Tibial artery (tissue), 4 donors: ENCODE data around the gene KPNA6.
A peak's percentile ranks its signal among the peaks of the same experiment; 100 is the strongest.
"Not testable (repeated sequence)": the region's sequence is repeated elsewhere in the genome, so short reads cannot be mapped to it uniquely, and the experiment has no call there.

Experiments
- DNase-seq, 2 donors: peaks; one replicate each; pipeline ENCODE4 v3.0.0-alpha.2; 2019
- H3K27ac ChIP-seq, 2 donors: fragments of 200-600 bp; sonication (generic) in 1 of 2; 1 replicate in 1 of 2; 2 replicates in 1 of 2; pipeline ENCODE4 v1.5.1; 2018 to 2019; ENCODE audit warnings: mild to moderate bottlenecking in 1 of 2
- H3K27me3 ChIP-seq, 2 donors: fragments of 200-600 bp; sonication (generic) in 1 of 2; one replicate each; pipeline versions ENCODE4 v1.5.1 to v1.6.0; 2016 to 2019
- H3K36me3 ChIP-seq, 3 donors: fragments of 200-600 bp; sonication (generic) in 2 of 3; one replicate each; pipeline ENCODE4 v1.5.1; 2016 to 2019; ENCODE audit warnings: mild to moderate bottlenecking in 2 of 3
- H3K4me1 ChIP-seq, 4 donors: fragments of 200-600 bp; sonication (generic) in 2 of 4; 1 replicate in 3 of 4; 2 replicates in 1 of 4; pipeline ENCODE4 v1.5.1; 2016 to 2019
- H3K4me3 ChIP-seq, 2 donors: fragments of 200-600 bp; sonication (generic) in 1 of 2; 1 replicate in 1 of 2; 2 replicates in 1 of 2; pipeline ENCODE4 v1.5.1; 2018 to 2019; ENCODE audit warnings: mild to moderate bottlenecking in 2 of 2
- H3K9me3 ChIP-seq, 3 donors: fragments of 200-600 bp; sonication (generic) in 1 of 3; one replicate each; pipeline ENCODE4 v1.5.1; 2016 to 2019
- intact Hi-C: fragments of 100-400 bp; cut with DNase I; formaldehyde crosslinking; loops from one replicate; pipeline ENCODE4 v1.15.0; 2023; ENCODE audit warnings: low total_unique reads
- TF ChIP-seq, protein P1 (sequence below), 2 experiments: fragments of 200-600 bp in 1 of 2; fragments of 450-650 bp in 1 of 2; IDR thresholded peaks; one replicate each; pipeline ENCODE4 v1.5.1; 2017 to 2019; ENCODE audit warnings: antibody characterized with exemption in 2 of 2, mild to moderate bottlenecking in 1 of 2, moderate library complexity in 1 of 2

KPNA6 gene

DNA sequence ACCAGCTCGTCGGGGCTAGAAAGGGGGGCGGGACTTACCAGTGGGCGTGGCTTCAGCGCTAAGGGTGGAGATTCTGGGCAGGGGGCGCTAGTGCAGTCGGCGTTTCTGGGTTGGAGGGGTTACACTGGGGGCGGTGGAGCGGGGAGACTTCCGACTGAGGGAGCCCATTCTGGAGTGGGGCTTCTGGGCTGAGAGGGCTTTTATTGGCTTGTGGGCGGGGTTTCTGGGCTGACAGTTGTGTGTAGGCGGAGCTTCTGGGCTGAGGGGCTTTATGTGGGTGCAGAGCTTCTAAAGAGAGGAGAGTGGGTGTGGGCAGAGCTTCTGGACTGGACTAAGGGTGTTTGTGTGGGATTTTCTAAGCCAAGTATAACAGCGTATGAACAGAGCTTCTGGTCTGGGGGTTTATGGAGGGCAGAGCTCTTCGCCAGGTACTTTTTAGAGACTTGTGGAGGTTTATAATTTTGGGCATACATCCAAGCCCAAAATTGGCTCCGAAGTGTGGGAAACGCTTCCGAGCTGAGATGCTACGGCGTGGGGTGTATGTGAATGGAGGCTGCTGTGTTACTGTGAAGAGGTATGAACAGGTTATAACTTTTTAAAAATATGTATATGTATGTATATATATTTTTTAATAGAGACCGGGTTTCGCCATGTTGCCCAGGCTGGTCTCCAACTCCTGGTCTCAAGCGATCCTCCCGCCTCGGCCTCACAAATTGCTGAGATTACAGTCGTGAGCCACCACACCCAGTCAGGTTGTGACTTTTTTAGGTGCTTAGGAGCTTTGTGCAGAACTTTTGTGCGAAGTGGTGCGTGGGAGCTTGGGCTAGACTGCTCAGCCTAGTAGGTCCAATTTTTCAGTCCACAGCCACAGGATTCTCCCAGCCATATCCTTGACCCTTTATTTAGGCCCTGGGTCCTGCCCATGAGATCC lies 34.3 kb upstream of the KPNA6 start:
- DNase-seq: no peak
- Histone ChIP-seq H3K4me3 (peak overlapping the region; percentile 66 to 72), H3K27me3 (no peaks in the 10 kb centered on the region), H3K27ac (peak overlapping the region; percentile 84 to 89), H3K9me3 (no peaks in the 10 kb centered on the region), H3K4me1 (peaks cover 0 to 23% (median 20%) of the 10 kb centered on the region in 4 donors), H3K36me3 (peaks cover 16 to 38% (median 31%) of the 10 kb centered on the region in 3 donors)
- intact Hi-C loops: loop anchor here (5.0 to 10.0 kb wide), 2 partner anchors 34 to 409 kb away; partner anchors contain the start of gene KPNA6
- TF ChIP-seq, protein P1, sequence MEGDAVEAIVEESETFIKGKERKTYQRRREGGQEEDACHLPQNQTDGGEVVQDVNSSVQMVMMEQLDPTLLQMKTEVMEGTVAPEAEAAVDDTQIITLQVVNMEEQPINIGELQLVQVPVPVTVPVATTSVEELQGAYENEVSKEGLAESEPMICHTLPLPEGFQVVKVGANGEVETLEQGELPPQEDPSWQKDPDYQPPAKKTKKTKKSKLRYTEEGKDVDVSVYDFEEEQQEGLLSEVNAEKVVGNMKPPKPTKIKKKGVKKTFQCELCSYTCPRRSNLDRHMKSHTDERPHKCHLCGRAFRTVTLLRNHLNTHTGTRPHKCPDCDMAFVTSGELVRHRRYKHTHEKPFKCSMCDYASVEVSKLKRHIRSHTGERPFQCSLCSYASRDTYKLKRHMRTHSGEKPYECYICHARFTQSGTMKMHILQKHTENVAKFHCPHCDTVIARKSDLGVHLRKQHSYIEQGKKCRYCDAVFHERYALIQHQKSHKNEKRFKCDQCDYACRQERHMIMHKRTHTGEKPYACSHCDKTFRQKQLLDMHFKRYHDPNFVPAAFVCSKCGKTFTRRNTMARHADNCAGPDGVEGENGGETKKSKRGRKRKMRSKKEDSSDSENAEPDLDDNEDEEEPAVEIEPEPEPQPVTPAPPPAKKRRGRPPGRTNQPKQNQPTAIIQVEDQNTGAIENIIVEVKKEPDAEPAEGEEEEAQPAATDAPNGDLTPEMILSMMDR (IDR thresholded peaks at IDR 0.05): no peak

DNA sequence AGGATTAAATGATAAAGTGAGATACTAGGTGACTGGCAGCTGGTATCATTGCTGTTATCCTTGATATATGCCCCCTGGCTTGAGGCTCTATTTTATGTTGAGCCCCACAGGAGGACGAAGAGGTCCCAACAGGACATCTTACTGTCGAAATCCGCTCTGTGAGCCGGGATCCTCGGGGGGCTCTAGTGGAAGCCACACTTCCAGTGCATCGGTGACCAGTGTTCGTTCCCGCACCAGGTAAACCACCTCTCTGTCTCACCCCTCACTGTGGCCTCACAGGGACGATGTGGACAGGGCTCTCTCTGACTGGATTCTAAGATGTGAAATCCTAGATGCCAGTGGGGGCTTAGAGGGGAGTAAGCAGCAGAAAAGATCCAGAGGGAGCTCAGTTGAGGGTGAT lies 33.0 kb upstream of the KPNA6 start:
- H3K36me3 ChIP-seq: peaks cover 20 to 51% (median 39%) of the 10 kb centered on the region in 3 donors
- TF ChIP-seq, protein P1 (IDR thresholded peaks at IDR 0.05): no peak
- H3K4me3 ChIP-seq: no peak overlapping the region
- no peak overlapping the region for H3K27ac ChIP-seq
- no peak for DNase-seq
- intact Hi-C loops: loop anchor here (5.0 to 10.0 kb wide), 2 partner anchors 32 to 410 kb away; partner anchors contain the start of gene KPNA6
- no peaks in the 10 kb centered on the region for H3K27me3 ChIP-seq
- peaks cover 0 to 23% (median 20%) of the 10 kb centered on the region in 4 donors for H3K4me1 ChIP-seq
- no peaks in the 10 kb centered on the region for H3K9me3 ChIP-seq

DNA sequence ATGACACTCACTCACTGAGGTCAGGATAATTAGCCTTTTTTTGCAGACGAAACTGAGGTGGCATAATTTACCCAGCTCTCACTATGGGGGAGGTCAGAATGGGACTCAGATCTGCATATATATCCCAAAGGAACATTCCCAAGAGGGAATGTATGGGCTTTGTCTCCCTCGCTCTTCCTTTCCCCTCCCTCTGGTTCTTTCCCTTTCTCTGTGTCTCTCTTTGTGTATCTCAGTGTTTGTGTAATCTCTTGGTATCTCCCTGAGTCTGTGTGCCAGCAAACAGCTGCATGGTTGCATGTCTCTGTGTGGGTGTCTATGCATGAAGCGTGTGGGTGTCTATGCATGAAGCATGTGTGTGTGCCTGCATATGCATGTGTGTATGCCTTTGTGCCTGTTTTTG lies 30.4 kb upstream of the KPNA6 start:
- Histone ChIP-seq H3K36me3 (peaks cover 30 to 70% (median 49%) of the 10 kb centered on the region in 3 donors), H3K27ac (no peak overlapping the region), H3K4me3 (no peak overlapping the region), H3K4me1 (peaks cover 0 to 9% (median 8%) of the 10 kb centered on the region in 4 donors), H3K27me3 (no peaks in the 10 kb centered on the region), H3K9me3 (no peaks in the 10 kb centered on the region)
- no peak for DNase-seq
- TF ChIP-seq, protein P1 (IDR thresholded peaks at IDR 0.05): no peak
- intact Hi-C loops: loop anchor here (10.0 kb wide), 1 partner anchor 413 kb away; no protein-coding TSS in a partner anchor

DNA sequence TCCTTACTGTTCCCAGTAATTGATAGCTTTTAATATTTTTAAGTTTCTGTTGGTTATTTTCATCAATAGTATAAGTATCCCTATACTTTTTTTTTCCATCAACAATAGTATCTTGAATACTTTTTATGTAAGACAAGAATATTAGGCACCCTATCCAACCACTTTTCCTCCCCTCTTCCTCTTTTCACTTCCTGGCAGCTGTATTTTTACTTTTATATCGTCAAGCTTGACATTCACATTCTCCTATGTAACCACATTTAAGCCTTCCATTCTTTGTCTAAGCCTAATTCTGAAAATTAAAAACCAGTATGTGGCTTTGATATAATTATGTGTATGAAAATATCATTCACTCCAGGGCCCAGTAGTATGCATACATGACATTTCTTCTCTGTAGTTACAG lies 25.8 kb upstream of the KPNA6 start:
- no peak overlapping the region for H3K27ac ChIP-seq
- H3K4me1 ChIP-seq: no peaks in the 10 kb centered on the region
- H3K9me3 ChIP-seq: no peaks in the 10 kb centered on the region
- no peak for DNase-seq
- intact Hi-C loops: no loop called here
- peaks cover 21 to 85% (median 57%) of the 10 kb centered on the region in 3 donors for H3K36me3 ChIP-seq
- no peaks in the 10 kb centered on the region for H3K27me3 ChIP-seq
- TF ChIP-seq, protein P1 (IDR thresholded peaks at IDR 0.05): no peak
- no peak overlapping the region for H3K4me3 ChIP-seq

DNA sequence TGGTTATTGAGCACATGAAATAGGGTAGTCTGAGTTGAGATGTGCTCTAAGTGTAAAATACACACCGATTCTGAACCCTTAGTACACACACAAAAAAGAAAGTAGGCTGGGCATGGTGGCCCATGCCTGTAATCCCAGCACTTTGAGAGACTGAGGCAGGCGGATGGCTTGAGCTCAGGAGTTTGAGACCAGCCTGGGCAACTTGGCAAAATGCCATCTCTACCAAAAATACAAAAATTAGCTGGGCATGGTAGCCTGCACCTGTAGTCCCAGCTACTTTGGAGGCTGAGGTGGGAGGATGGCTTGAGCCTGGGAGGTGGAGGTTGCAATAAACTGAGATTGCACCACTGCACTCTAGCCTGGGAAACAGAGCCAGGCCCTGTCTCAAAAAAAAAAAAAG lies 21.5 kb upstream of the KPNA6 start:
- H3K9me3 ChIP-seq, DNase-seq, H3K4me1 ChIP-seq, H3K4me3 ChIP-seq, H3K27ac ChIP-seq, H3K27me3 ChIP-seq, intact Hi-C loops: not testable (repeated sequence)
- H3K36me3 ChIP-seq: peaks cover 5 to 78% (median 37%) of the 10 kb centered on the region in 3 donors

DNA sequence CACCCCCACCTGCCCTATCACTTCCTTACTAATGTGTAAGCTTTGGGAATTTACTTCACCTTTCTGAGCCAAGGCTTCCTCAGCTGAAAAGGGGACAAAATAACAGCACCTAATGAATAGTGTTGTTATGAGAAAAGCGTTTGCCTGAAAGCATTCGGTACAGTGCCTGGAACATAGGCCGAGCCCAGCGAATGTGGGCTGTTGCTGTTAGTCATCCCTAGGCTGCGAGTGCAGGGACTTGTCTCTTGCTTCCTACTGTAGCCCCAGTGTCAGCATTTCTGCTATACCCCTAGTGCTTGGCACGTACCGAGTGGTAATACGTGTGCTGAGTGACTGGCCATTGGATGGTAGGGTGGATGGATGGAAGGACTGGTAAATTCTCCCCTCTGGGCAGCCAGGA lies 16.7 kb upstream of the KPNA6 start:
- Histone ChIP-seq H3K4me3 (no peak overlapping the region), H3K4me1 (no peaks in the 10 kb centered on the region), H3K36me3 (peaks cover 47 to 88% (median 57%) of the 10 kb centered on the region in 3 donors), H3K9me3 (no peaks in the 10 kb centered on the region), H3K27ac (no peak overlapping the region), H3K27me3 (no peaks in the 10 kb centered on the region)
- DNase-seq: no peak
- TF ChIP-seq, protein P1 (IDR thresholded peaks at IDR 0.05): no peak
- intact Hi-C loops: no loop called here
